ENCODE measurements around the gene TGM5.
"Not testable (repeated sequence)": the region's sequence is repeated elsewhere in the genome, so short reads cannot be mapped to it uniquely, and the experiment has no call there.

The TGM5 gene

GRCh38 chr15:43212299-43212698, 54.4 kb downstream of the TGM5 start:
- no peak overlapping the region for H3K4me3 Mint-ChIP-seq
- no peak for DNase-seq
- no peak overlapping the region for H3K27ac Mint-ChIP-seq
- H3K36me3 Mint-ChIP-seq, result no peaks in the 10 kb centered on the region
- peaks cover 56% of the 10 kb centered on the region for H3K27me3 Mint-ChIP-seq
- CTCF ChIA-PET, result interaction anchor here (0.8 to 3.3 kb wide), 4 partner anchors 8 to 106 kb away, joined by 3 to 13 read pairs (median 6); no protein-coding TSS in a partner anchor
- no peaks in the 10 kb centered on the region for H3K4me1 Mint-ChIP-seq
- H3K9me3 Mint-ChIP-seq, result peaks cover 2% of the 10 kb centered on the region

DNA sequence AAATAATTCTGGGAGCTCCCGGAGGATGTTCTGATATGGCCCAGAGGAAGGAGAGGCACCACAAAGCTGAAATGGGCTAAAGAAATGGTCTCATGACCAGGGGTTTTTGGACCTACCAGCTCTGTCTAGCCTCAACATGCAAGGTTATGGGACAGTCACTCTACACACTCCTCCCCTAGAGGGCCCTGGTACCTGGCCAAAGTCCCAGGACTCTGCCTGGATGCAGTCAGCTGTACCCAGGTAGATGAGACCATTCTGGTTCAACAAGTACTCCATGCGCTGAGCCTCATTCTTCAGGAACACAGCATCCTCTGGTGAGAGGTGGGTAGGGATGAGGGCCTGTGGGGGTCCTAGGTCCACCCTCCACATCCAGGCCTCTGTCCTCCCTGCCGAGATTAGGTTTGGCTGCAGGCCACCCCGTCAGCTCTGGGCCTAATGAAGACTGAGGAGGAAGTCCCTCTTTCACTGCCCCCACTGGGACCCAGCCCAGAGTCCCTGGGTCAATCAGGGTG, 55.4 kb downstream of the TGM5 start:
- Mint-ChIP-seq H3K9me3 (no peaks in the 10 kb centered on the region), H3K27me3 (peaks cover 54% of the 10 kb centered on the region), H3K4me3 (no peak overlapping the region), H3K27ac (no peak overlapping the region), H3K4me1 (no peaks in the 10 kb centered on the region), H3K36me3 (no peaks in the 10 kb centered on the region)
- DNase-seq, result no peak
- CTCF ChIA-PET, result interaction anchor here (0.7 to 2.1 kb wide), 3 partner anchors 14 to 74 kb away, joined by 3 to 10 read pairs (median 7); no protein-coding TSS in a partner anchor

DNA sequence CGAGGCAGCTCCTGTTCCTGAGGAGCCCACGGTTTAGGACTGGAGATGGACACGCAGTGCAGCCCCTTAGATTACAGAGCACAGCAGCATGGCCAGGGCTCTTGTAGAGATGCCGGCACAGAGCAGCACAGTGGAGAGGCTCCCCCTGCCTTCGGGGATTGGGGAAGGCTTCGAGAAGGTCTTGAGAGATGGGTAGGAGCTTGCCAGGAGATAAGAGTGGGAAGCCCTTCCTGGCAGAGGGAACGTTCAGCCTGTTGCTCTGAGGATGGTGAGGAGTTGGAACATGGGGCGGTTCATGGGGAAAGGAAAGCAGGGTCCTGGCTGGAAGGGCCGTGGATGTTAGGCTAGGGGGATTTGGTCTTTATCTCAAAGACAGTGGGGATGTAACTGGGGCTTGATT, 55.9 kb downstream of the TGM5 start:
- Mint-ChIP-seq H3K9me3 (no peaks in the 10 kb centered on the region), H3K4me3 (no peak overlapping the region), H3K36me3 (no peaks in the 10 kb centered on the region), H3K27me3 (peaks cover 59% of the 10 kb centered on the region), H3K4me1 (no peaks in the 10 kb centered on the region), H3K27ac (no peak overlapping the region)
- CTCF ChIA-PET, result interaction anchor here (0.7 to 2.1 kb wide), 3 partner anchors 15 to 75 kb away, joined by 3 to 10 read pairs (median 7); no protein-coding TSS in a partner anchor
- DNase-seq, result no peak

DNA sequence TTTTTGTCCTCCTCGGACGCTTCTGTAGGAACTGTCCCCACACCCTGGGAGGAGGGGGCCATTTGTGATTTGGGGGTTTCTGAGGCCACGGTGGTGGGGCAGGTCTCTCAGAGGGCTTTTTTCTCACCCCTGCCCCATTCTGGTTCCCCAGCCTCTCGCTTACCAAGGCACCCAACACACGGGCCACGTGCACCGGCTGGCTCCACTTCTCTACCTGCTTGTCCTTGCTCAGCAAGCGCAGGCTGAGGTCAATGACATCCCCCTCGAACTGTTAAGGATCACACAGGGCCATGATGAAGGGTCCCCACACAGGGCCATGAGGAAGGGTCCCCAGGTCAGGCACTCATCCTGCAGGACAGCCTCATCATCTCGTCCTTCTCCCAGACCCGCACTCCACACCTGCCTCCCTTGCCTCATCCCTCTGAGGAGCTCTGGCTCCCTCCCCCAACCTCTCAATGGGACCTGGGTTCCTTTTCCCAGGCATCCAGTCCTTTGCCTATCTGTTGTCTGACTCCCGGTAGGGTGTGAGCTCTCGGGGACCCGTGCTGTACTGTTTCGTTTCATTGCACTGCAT, 56.5 kb downstream of the TGM5 start:
- Mint-ChIP-seq H3K4me1 (no peaks in the 10 kb centered on the region), H3K27me3 (peaks cover 61% of the 10 kb centered on the region), H3K4me3 (no peak overlapping the region), H3K9me3 (no peaks in the 10 kb centered on the region), H3K27ac (no peak overlapping the region), H3K36me3 (no peaks in the 10 kb centered on the region)
- CTCF ChIA-PET, result interaction anchor here (1.1 to 1.7 kb wide), 3 partner anchors 15 to 75 kb away, joined by 3 to 7 read pairs (median 5); no protein-coding TSS in a partner anchor
- no peak for DNase-seq

- Mint-ChIP-seq H3K27ac (no peak overlapping the region), H3K36me3 (no peaks in the 10 kb centered on the region), H3K9me3 (no peaks in the 10 kb centered on the region), H3K4me1 (no peaks in the 10 kb centered on the region), H3K27me3 (peaks cover 62% of the 10 kb centered on the region), H3K4me3 (no peak overlapping the region)
- no peak for DNase-seq
- CTCF ChIA-PET, result interaction anchor here (1.2 to 1.7 kb wide), 4 partner anchors 9 to 76 kb away, joined by 3 to 5 read pairs (median 4); no protein-coding TSS in a partner anchor
Measured at GRCh38 chr15:43209059-43209824, 57.5 kb downstream of the TGM5 start.

GRCh38 chr15:43208052-43209002, 58.4 kb downstream of the TGM5 start:
- no peak for DNase-seq
- H3K27me3 Mint-ChIP-seq, result peaks cover 59% of the 10 kb centered on the region

DNA sequence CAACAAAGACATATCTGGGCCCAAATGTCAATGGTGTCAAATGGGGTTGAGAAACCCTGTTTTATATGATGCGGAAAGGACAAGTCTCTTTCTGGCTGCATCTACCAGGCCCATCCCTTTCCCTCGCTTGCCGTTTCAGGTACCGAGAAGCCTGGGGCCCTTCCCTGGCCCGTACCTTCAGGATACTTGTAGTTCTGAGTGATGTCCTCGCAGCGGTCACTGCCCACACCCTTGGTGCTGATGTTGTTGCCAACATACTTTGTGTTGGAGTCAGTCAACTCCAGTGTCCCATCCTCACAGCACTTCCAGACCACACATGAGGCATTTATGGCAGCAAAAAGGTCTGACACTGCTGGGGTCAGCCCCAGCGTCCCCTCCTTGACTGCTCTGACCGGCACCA, 59.7 kb downstream of the TGM5 start:
- CTCF ChIA-PET, result no interaction called here
- DNase-seq, result no peak
- H3K27me3 Mint-ChIP-seq, result peaks cover 53% of the 10 kb centered on the region
- H3K4me1 Mint-ChIP-seq, result no peaks in the 10 kb centered on the region
- no peak overlapping the region for H3K27ac Mint-ChIP-seq
- no peak overlapping the region for H3K4me3 Mint-ChIP-seq
- no peaks in the 10 kb centered on the region for H3K36me3 Mint-ChIP-seq
- no peaks in the 10 kb centered on the region for H3K9me3 Mint-ChIP-seq

More at GRCh38 chr15:43208052-43209002, 58.4 kb downstream of the TGM5 start:
- CTCF ChIA-PET, result interaction anchor here (1.4 to 1.7 kb wide), 3 partner anchors 10 to 59 kb away, joined by 4 to 5 read pairs (median 4); no protein-coding TSS in a partner anchor
- Mint-ChIP-seq H3K36me3 (no peaks in the 10 kb centered on the region), H3K27ac (no peak overlapping the region), H3K9me3 (no peaks in the 10 kb centered on the region), H3K4me3 (no peak overlapping the region), H3K4me1 (no peaks in the 10 kb centered on the region)

- H3K27ac Mint-ChIP-seq, result no peak overlapping the region
- H3K36me3 Mint-ChIP-seq, result no peaks in the 10 kb centered on the region
- no peak for DNase-seq
- H3K4me1 Mint-ChIP-seq, result no peaks in the 10 kb centered on the region
- H3K4me3 Mint-ChIP-seq, result no peak overlapping the region
- CTCF ChIA-PET, result interaction anchor here (1.0 to 2.6 kb wide), 3 partner anchors 19 to 80 kb away, joined by 3 to 16 read pairs (median 4); no protein-coding TSS in a partner anchor
- H3K9me3 Mint-ChIP-seq, result no peaks in the 10 kb centered on the region
- peaks cover 54% of the 10 kb centered on the region for H3K27me3 Mint-ChIP-seq
Measured at GRCh38 chr15:43206054-43206453, 60.7 kb downstream of the TGM5 start.

GRCh38 chr15:43204016-43204901, 62.5 kb downstream of the TGM5 start:
- Mint-ChIP-seq H3K36me3 (no peaks in the 10 kb centered on the region), H3K27me3 (peaks cover 38% of the 10 kb centered on the region), H3K4me1 (no peaks in the 10 kb centered on the region), H3K4me3 (no peak overlapping the region), H3K9me3 (no peaks in the 10 kb centered on the region), H3K27ac (no peak overlapping the region)
- peak; percentile 70 for DNase-seq
- CTCF ChIA-PET, result interaction anchor here (0.5 to 3.5 kb wide), 25 partner anchors 9 to 500 kb away, joined by 3 to 56 read pairs (median 3); partner anchors contain the start of gene CCNDBP1

- Mint-ChIP-seq H3K36me3 (peaks cover 24% of the 10 kb centered on the region), H3K27ac (no peak overlapping the region)
- CTCF ChIA-PET, result interaction anchor here (1.0 kb wide), 1 partner anchor 86 kb away, joined by 3 read pairs; no protein-coding TSS in a partner anchor
Measured at GRCh38 chr15:43199945-43200488, 66.7 kb downstream of the TGM5 start.

DNA sequence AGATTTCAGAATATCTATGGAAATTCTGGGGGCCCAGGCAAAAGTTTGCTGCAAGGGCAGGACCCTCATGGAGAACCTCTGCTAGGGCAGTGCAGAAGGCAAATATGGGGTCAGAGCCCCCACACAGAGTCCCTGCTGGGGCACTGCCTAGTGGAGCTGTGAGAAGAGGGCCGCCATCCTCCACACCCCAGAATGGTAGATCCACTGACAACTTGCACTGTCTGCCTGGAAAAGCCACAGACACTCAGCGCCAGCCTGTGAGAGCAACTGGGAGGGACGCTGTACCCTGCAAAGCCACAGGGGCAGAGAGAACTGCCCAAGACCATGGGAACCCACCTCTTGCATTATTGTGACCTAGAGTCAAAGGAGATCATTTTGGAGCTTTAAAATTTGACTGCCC, 67.7 kb downstream of the TGM5 start:
- Mint-ChIP-seq H3K27ac (no peak overlapping the region), H3K4me1 (no peaks in the 10 kb centered on the region), H3K36me3 (peaks cover 29% of the 10 kb centered on the region), H3K4me3 (no peak overlapping the region), H3K9me3 (peaks cover 7% of the 10 kb centered on the region), H3K27me3 (peaks cover 5% of the 10 kb centered on the region)
- CTCF ChIA-PET, result no interaction called here
- DNase-seq, result no peak

More at GRCh38 chr15:43199945-43200488, 66.7 kb downstream of the TGM5 start:
- peaks cover 9% of the 10 kb centered on the region for H3K27me3 Mint-ChIP-seq
- DNase-seq, result no peak
- H3K4me1 Mint-ChIP-seq, result no peaks in the 10 kb centered on the region
- H3K4me3 Mint-ChIP-seq, result no peak overlapping the region
- peaks cover 7% of the 10 kb centered on the region for H3K9me3 Mint-ChIP-seq

DNA sequence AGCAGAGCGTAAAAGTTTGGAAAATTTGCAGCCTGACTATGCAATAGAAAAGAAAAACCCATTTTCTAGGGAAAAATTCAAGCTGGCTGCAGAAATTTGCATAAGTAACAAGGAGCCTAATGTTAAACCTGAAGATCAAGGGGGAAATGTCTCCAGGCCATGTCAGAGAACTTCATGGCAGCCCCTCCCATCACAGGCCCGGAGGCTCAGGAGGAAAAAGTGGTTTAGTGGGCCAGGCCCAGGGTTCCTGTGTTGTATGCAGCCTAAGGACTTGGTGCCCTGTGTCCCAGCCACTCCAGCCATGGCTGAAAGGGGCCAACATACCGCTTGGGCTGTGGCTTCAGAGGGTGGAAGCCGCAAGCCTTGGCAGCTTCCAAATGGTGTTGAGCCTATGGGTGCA, 68.2 kb downstream of the TGM5 start:
- H3K4me1 Mint-ChIP-seq, H3K9me3 Mint-ChIP-seq, H3K4me3 Mint-ChIP-seq, H3K27ac Mint-ChIP-seq, CTCF ChIA-PET, DNase-seq, H3K27me3 Mint-ChIP-seq: not testable (repeated sequence)
- peaks cover 29% of the 10 kb centered on the region for H3K36me3 Mint-ChIP-seq

DNA sequence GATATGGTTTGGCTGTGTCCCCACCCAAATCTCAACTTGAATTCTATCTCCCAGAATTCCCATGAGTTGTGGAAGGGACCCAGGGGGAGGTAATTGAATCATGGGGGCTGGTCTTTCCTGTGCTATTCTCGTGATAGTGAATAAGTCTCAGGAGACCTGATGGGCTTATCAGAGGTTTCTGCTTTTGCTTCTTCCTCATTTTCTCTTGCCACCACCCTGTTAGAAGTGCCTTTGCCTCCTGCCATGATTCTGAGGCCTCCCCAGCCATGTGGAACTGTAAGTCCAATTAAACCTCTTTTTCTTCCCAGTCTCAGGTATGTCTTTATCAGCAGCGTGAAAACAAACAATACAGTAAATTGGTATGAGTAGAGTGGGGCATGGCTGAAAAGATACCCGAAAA, 69.0 kb downstream of the TGM5 start:
- H3K27me3 Mint-ChIP-seq, H3K4me3 Mint-ChIP-seq, H3K4me1 Mint-ChIP-seq, H3K27ac Mint-ChIP-seq, CTCF ChIA-PET, DNase-seq, H3K9me3 Mint-ChIP-seq: not testable (repeated sequence)
- H3K36me3 Mint-ChIP-seq, result peaks cover 35% of the 10 kb centered on the region

Measured in activated naive CD4-positive, alpha-beta T cell treated with anti-CD3 and anti-CD28 coated beads, Interleukin-2, amount 10 ng/mL, durations not matched to agents 7 days and 5 days (primary cell).